Neural progenitor cell (in vitro differentiated cells): ENCODE measurements around the gene GPD1L. TPM values are rescaled to one million over a fixed set of nuclear protein-coding genes. Genes with fewer than 3 reads are reported as not detected.

Experiments used
- DNase-seq: peaks from one replicate; pipeline ENCODE4 v3.0.0-alpha.2; 2016; ENCODE audit warnings: low spot score
- H2AFZ ChIP-seq: fragments of 200-600 bp; sonication (generic); replicated peaks from 2 replicates; pipeline ENCODE4 v1.6.1; 2016; ENCODE audit warnings: antibody characterized with exemption
- H3F3A ChIP-seq: fragments of 200-600 bp; sonication (generic); 2 replicates; pipeline ENCODE4 v1.6.1; 2016; ENCODE audit warnings: antibody characterized with exemption, low read depth
- H3K27ac ChIP-seq: fragments of 200-600 bp; sonication (generic); 2 replicates; pipeline ENCODE4 v1.5.1; 2016; ENCODE audit warnings: mild to moderate bottlenecking
- H3K27me3 ChIP-seq: fragments of 200-600 bp; sonication (generic); 2 replicates; pipeline ENCODE4 v1.6.1; 2016; ENCODE audit warnings: mild to moderate bottlenecking, moderate library complexity
- H3K36me3 ChIP-seq: fragments of 200-600 bp; sonication (generic); 2 replicates; pipeline ENCODE4 v1.5.1; 2016
- H3K4me1 ChIP-seq: fragments of 200-600 bp; sonication (generic); 2 replicates; pipeline ENCODE4 v1.6.1; 2016; ENCODE audit warnings: mixed run types
- H3K4me2 ChIP-seq: fragments of 200-600 bp; sonication (generic); 2 replicates; pipeline ENCODE4 v1.6.1; 2016
- H3K4me3 ChIP-seq: fragments of 200-600 bp; sonication (generic); 2 replicates; pipeline ENCODE4 v1.5.1; 2016
- H3K79me2 ChIP-seq: fragments of 200-600 bp; sonication (generic); 2 replicates; pipeline ENCODE4 v1.6.1; 2016; ENCODE audit warnings: low read depth
- H3K9ac ChIP-seq: fragments of 200-600 bp; sonication (generic); 2 replicates; pipeline ENCODE4 v1.6.1; 2016
- H3K9me3 ChIP-seq: fragments of 200-600 bp; sonication (generic); 2 replicates; pipeline ENCODE4 v1.5.1; 2016; ENCODE audit warnings: low read depth
- H4K20me1 ChIP-seq: fragments of 200-600 bp; sonication (generic); 2 replicates; pipeline ENCODE4 v1.6.1; 2016; ENCODE audit warnings: low read depth
- H3K27ac Mint-ChIP-seq: 3 replicates; pipeline ENCODE4 v1.8.0; 2021; ENCODE audit warnings: mixed read lengths
- H3K27me3 Mint-ChIP-seq: 2 replicates; pipeline ENCODE4 v1.8.0; 2022; ENCODE audit warnings: low read depth, mild to moderate bottlenecking, inconsistent platforms, moderate library complexity, mixed read lengths; ENCODE audit not compliant: insufficient read depth
- H3K36me3 Mint-ChIP-seq: 3 replicates; pipeline ENCODE4 v1.8.0; 2021; ENCODE audit warnings: mixed read lengths
- H3K4me1 Mint-ChIP-seq: 3 replicates; pipeline ENCODE4 v1.8.0; 2021; ENCODE audit warnings: mixed read lengths
- H3K4me3 Mint-ChIP-seq: 3 replicates; pipeline ENCODE4 v1.8.0; 2021; ENCODE audit warnings: mild to moderate bottlenecking, moderate library complexity, mixed read lengths
- H3K9me3 Mint-ChIP-seq: 3 replicates; pipeline ENCODE4 v1.8.0; 2020; ENCODE audit warnings: mixed read lengths
- CTCF ChIP-seq: fragments of 200-600 bp; sonication (generic); IDR thresholded peaks from 2 replicates; pipeline ENCODE4 v1.5.1; 2017; ENCODE audit warnings: antibody characterized with exemption, mild to moderate bottlenecking
- EZH2 ChIP-seq: fragments of 200-600 bp; sonication (generic); IDR thresholded peaks from 2 replicates; pipeline ENCODE4 v1.6.1; 2017; ENCODE audit warnings: antibody characterized with exemption, mild to moderate bottlenecking, moderate library complexity
- EZH2phosphoT487 ChIP-seq: fragments of 200-600 bp; sonication (generic); IDR thresholded peaks from 2 replicates; pipeline ENCODE4 v1.6.1; 2017; ENCODE audit warnings: antibody characterized with exemption
- total RNA-seq: library from RNA; depleted of rRNA; stranded (reverse); fragments of >200 nt; gene quantifications from 2 replicates; pipeline ENCODE4 v1.2.3, GENCODE V29; 2015; ENCODE audit warnings: low replicate concordance

Gene GPD1L
- total RNA-seq, 1 donor from 2014 or later: 5.6 TPM

GRCh38 chr3:32166654-32167053 lies 60.2 kb downstream of the GPD1L start:
- H3K4me3 ChIP-seq: no peak overlapping the region
- no peak for TF ChIP-seq EZH2phosphoT487
- no peak for TF ChIP-seq EZH2
- no peak for TF ChIP-seq CTCF
- H3K36me3 Mint-ChIP-seq: no peaks in the 10 kb centered on the region
- H3K27me3 Mint-ChIP-seq: peaks cover 2% of the 10 kb centered on the region
- H3K27ac ChIP-seq: no peak overlapping the region
- H3F3A ChIP-seq: no peaks in the 10 kb centered on the region
- no peak overlapping the region for H3K4me3 Mint-ChIP-seq
- no peaks in the 10 kb centered on the region for H3K27me3 ChIP-seq
- peaks cover 12% of the 10 kb centered on the region for H3K9me3 ChIP-seq
- peaks cover 6% of the 10 kb centered on the region for H3K36me3 ChIP-seq
- no peak overlapping the region for H2AFZ ChIP-seq
- H3K9me3 Mint-ChIP-seq: peaks cover 17% of the 10 kb centered on the region
- H3K4me1 ChIP-seq: no peaks in the 10 kb centered on the region
- H3K4me2 ChIP-seq: no peak overlapping the region
- no peaks in the 10 kb centered on the region for H4K20me1 ChIP-seq
- no peak overlapping the region for H3K27ac Mint-ChIP-seq
- DNase-seq: no peak
- no peak overlapping the region for H3K9ac ChIP-seq
- no peaks in the 10 kb centered on the region for H3K4me1 Mint-ChIP-seq
- H3K79me2 ChIP-seq: no peaks in the 10 kb centered on the region

DNA sequence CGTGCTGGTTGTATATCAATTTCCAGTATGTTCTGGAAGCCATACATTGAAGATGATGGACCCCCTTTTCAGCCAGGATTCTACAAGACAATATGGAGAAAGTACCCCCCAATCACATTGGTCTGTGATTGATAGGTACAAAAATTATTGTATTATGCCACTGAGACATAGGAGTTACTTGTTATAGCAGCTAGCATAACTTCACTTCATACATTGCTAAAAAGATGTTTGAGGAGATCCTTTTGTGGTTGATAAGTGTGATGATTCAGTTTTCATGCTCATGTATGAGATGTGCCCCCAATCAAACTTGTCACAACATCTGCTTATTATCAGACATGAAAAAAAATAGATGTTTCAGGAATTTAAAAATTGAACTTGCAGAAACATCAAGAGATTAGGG lies 66.0 kb downstream of the GPD1L start:
- H3K36me3 Mint-ChIP-seq: no peaks in the 10 kb centered on the region
- Histone ChIP-seq H3K9me3 (peaks cover 12% of the 10 kb centered on the region), H3K4me3 (no peak overlapping the region), H3K27me3 (peaks cover 6% of the 10 kb centered on the region), H3K79me2 (no peaks in the 10 kb centered on the region), H3K36me3 (peaks cover 7% of the 10 kb centered on the region), H3K27ac (no peak overlapping the region), H3K9ac (no peak overlapping the region), H4K20me1 (no peaks in the 10 kb centered on the region), H2AFZ (no peak overlapping the region), H3K4me2 (no peak overlapping the region), H3K4me1 (no peaks in the 10 kb centered on the region), H3F3A (no peaks in the 10 kb centered on the region)
- H3K27ac Mint-ChIP-seq: no peak overlapping the region
- H3K4me3 Mint-ChIP-seq: no peak overlapping the region
- peaks cover 25% of the 10 kb centered on the region for H3K9me3 Mint-ChIP-seq
- H3K4me1 Mint-ChIP-seq: no peaks in the 10 kb centered on the region
- DNase-seq: no peak
- H3K27me3 Mint-ChIP-seq: peaks cover 3% of the 10 kb centered on the region
- no peak for TF ChIP-seq EZH2phosphoT487
- TF ChIP-seq EZH2: no peak
- no peak for TF ChIP-seq CTCF

GRCh38 chr3:32175607-32176197 lies 69.3 kb downstream of the GPD1L start:
- H3K9me3 Mint-ChIP-seq: peaks cover 14% of the 10 kb centered on the region
- no peaks in the 10 kb centered on the region for H3F3A ChIP-seq
- H3K9me3 ChIP-seq: peaks cover 10% of the 10 kb centered on the region
- no peak overlapping the region for H3K4me2 ChIP-seq
- no peak overlapping the region for H3K9ac ChIP-seq
- H3K27ac Mint-ChIP-seq: no peak overlapping the region
- H3K27me3 ChIP-seq: peaks cover 6% of the 10 kb centered on the region
- DNase-seq: peak; percentile 90
- no peak overlapping the region for H2AFZ ChIP-seq
- no peaks in the 10 kb centered on the region for H3K4me1 ChIP-seq
- no peaks in the 10 kb centered on the region for H3K79me2 ChIP-seq
- no peak overlapping the region for H3K4me3 ChIP-seq
- no peaks in the 10 kb centered on the region for H3K36me3 Mint-ChIP-seq
- no peak overlapping the region for H3K4me3 Mint-ChIP-seq
- peaks cover 7% of the 10 kb centered on the region for H3K36me3 ChIP-seq
- no peaks in the 10 kb centered on the region for H3K4me1 Mint-ChIP-seq
- peaks cover 3% of the 10 kb centered on the region for H3K27me3 Mint-ChIP-seq
- TF ChIP-seq EZH2phosphoT487 (no peak), CTCF (peak; percentile 82)
- no peak overlapping the region for H3K27ac ChIP-seq
- no peaks in the 10 kb centered on the region for H4K20me1 ChIP-seq
